Measurements from ENCODE around the gene GAREM1.

DNA sequence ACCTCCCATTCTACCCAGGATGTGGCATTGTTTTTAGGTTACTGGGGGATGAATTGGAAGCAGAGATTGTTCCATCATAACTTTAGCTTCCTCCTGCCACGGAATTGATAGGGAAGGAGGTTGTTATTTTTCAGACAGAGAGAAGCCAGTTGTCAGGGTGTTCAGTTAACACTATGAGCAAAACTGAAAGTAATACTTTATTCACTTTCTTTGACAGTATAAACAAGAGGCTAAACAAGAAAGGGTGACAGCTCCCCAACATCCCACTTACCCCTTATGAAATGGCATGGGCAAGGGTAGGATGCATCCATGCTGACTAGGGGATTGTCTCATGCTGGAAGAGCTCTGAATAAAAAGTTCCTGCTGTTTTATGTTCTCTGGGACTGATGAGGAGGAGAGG is 36.4 kb upstream of the GAREM1 start:
- no peak for TF ChIP-seq POLR2AphosphoS5 (IDR thresholded peaks at IDR 0.05; ENCODE audit: low read depth, low read length)
- TF ChIP-seq, protein P1, sequence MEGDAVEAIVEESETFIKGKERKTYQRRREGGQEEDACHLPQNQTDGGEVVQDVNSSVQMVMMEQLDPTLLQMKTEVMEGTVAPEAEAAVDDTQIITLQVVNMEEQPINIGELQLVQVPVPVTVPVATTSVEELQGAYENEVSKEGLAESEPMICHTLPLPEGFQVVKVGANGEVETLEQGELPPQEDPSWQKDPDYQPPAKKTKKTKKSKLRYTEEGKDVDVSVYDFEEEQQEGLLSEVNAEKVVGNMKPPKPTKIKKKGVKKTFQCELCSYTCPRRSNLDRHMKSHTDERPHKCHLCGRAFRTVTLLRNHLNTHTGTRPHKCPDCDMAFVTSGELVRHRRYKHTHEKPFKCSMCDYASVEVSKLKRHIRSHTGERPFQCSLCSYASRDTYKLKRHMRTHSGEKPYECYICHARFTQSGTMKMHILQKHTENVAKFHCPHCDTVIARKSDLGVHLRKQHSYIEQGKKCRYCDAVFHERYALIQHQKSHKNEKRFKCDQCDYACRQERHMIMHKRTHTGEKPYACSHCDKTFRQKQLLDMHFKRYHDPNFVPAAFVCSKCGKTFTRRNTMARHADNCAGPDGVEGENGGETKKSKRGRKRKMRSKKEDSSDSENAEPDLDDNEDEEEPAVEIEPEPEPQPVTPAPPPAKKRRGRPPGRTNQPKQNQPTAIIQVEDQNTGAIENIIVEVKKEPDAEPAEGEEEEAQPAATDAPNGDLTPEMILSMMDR (IDR thresholded peaks at IDR 0.05), result no peak
- TF ChIP-seq, protein P2, sequence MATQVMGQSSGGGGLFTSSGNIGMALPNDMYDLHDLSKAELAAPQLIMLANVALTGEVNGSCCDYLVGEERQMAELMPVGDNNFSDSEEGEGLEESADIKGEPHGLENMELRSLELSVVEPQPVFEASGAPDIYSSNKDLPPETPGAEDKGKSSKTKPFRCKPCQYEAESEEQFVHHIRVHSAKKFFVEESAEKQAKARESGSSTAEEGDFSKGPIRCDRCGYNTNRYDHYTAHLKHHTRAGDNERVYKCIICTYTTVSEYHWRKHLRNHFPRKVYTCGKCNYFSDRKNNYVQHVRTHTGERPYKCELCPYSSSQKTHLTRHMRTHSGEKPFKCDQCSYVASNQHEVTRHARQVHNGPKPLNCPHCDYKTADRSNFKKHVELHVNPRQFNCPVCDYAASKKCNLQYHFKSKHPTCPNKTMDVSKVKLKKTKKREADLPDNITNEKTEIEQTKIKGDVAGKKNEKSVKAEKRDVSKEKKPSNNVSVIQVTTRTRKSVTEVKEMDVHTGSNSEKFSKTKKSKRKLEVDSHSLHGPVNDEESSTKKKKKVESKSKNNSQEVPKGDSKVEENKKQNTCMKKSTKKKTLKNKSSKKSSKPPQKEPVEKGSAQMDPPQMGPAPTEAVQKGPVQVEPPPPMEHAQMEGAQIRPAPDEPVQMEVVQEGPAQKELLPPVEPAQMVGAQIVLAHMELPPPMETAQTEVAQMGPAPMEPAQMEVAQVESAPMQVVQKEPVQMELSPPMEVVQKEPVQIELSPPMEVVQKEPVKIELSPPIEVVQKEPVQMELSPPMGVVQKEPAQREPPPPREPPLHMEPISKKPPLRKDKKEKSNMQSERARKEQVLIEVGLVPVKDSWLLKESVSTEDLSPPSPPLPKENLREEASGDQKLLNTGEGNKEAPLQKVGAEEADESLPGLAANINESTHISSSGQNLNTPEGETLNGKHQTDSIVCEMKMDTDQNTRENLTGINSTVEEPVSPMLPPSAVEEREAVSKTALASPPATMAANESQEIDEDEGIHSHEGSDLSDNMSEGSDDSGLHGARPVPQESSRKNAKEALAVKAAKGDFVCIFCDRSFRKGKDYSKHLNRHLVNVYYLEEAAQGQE (IDR thresholded peaks at IDR 0.05; ENCODE audit: insufficient read depth in 1 of 2, low read depth in 2 of 2, low read length in 1 of 2), result no peak

Data from Panc1 (cell line).